ENCODE measurements around the gene IGFN1.
A peak's percentile ranks its signal among the peaks of the same experiment; 100 is the strongest.

The IGFN1 gene

DNA sequence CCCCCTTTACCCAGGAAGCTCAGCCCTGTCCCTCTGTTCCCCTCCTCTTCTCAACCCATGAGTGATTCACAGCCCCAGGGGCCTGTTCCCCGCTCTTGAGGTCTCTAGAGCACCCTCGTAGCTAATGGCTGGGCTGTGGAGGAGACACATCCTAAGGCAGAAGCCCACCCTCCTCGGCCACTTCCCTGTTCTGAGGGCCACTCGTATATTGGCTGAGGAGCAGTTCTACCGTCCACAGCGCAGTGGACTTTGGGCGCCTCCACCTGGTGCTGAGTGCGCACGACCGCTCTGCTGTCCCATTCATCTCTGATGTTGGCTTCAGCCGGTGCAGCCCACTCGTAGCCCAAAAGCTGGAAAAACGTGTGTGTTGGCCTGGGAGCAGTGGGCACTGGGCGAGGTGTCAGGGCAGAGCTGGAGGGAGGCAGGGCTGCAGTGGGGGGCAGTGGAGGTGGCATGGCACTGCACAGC lies 68.2 kb downstream of the IGFN1 start:
- TF ChIP-seq, protein P1, sequence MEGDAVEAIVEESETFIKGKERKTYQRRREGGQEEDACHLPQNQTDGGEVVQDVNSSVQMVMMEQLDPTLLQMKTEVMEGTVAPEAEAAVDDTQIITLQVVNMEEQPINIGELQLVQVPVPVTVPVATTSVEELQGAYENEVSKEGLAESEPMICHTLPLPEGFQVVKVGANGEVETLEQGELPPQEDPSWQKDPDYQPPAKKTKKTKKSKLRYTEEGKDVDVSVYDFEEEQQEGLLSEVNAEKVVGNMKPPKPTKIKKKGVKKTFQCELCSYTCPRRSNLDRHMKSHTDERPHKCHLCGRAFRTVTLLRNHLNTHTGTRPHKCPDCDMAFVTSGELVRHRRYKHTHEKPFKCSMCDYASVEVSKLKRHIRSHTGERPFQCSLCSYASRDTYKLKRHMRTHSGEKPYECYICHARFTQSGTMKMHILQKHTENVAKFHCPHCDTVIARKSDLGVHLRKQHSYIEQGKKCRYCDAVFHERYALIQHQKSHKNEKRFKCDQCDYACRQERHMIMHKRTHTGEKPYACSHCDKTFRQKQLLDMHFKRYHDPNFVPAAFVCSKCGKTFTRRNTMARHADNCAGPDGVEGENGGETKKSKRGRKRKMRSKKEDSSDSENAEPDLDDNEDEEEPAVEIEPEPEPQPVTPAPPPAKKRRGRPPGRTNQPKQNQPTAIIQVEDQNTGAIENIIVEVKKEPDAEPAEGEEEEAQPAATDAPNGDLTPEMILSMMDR (IDR thresholded peaks at IDR 0.05; ENCODE audit: insufficient read depth, low read depth, low read length, missing control alignments) = no peak
- DNase-seq (ENCODE audit: low read depth) = no peak

GRCh38 chr1:201259476-201260235 lies 69.0 kb downstream of the IGFN1 start:
- TF ChIP-seq, protein P1 (IDR thresholded peaks at IDR 0.05; ENCODE audit: insufficient read depth, low read depth, low read length, missing control alignments) = peak; percentile 24
- peak; percentile 89 for DNase-seq (ENCODE audit: low read depth)
- peak overlapping the region; percentile 9 for H3K4me3 ChIP-seq (ENCODE audit: low read length)

More for the DNA sequence above, 68.2 kb downstream of the IGFN1 start:
- no peak overlapping the region for H3K4me3 ChIP-seq (ENCODE audit: low read length)

GRCh38 chr1:201260236-201260590 lies 69.6 kb downstream of the IGFN1 start:
- TF ChIP-seq, protein P1 (IDR thresholded peaks at IDR 0.05; ENCODE audit: insufficient read depth, low read depth, low read length, missing control alignments) = no peak
- peak; percentile 40 for DNase-seq (ENCODE audit: low read depth)
- H3K4me3 ChIP-seq (ENCODE audit: low read length) = peak overlapping the region; percentile 9

DNA sequence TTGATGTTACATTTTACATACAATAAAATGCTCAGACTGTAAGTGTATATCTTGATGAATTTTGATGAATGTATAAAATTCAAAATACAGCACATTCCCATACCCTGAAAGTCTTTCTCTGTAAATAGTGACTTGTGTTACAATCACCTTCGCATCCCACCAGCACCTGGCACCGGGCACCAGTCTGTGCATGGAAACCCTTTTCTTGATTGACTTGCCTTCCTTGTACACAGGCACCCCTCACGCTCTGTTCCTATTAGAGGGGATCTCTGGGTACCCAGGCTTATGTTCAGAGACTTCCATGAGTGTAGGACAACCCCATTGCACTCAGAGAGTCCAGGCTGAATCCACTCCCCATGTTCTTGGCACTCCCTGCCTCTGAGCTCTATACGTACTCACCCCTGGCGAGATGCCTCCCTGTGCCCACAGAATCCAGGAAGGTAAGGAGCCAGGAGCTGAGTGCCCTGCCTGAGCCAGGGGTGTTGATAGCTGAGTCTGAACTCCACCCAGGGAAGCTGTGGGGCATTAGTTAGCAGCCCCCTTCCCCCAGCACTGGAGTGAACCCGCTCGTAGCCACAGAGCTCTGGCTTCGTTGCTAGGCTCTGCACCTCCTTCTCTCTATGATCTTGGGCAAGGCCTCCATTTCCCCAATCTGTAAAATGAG lies 70.2 kb downstream of the IGFN1 start:
- TF ChIP-seq, protein P1 (IDR thresholded peaks at IDR 0.05; ENCODE audit: insufficient read depth, low read depth, low read length, missing control alignments) = no peak
- DNase-seq (ENCODE audit: low read depth) = peak; percentile 58
- no peak overlapping the region for H3K4me3 ChIP-seq (ENCODE audit: low read length)

GRCh38 chr1:201261771-201262547 lies 71.3 kb downstream of the IGFN1 start:
- TF ChIP-seq, protein P1 (IDR thresholded peaks at IDR 0.05; ENCODE audit: insufficient read depth, low read depth, low read length, missing control alignments) = no peak
- peak; percentile 84 for DNase-seq (ENCODE audit: low read depth)
- H3K4me3 ChIP-seq (ENCODE audit: low read length) = no peak overlapping the region

DNA sequence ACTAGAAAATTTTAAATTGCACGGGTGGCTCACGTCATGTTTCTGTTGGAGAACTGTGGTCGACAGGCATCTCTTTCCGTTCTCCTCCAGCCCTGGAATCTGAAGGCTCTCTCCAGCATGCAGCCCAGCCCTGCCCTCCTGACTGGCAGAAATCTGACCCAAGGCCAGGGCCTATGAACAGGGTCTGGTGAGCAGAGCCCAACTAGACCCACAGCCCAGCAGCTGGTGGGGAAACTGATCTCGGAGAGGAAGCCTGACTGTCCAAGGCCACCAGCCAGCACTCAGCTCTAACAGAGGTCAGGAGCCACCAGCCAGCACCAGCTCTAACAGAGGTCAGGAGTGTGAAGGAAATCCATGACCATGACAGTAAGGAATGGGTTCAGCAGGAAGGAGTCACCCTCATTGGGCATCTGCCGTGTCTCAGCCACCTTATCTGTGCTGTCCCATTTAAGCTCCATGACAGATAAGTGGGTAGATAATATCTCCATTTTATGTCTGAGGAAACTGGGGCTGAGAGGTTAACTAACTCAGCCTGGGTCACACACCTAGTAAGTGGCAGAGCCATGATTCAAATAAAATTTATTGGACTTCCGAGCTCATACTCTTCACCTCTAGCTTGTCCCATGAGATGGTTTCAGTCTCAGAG lies 72.5 kb downstream of the IGFN1 start:
- no peak for DNase-seq (ENCODE audit: low read depth)
- TF ChIP-seq, protein P1 (IDR thresholded peaks at IDR 0.05; ENCODE audit: insufficient read depth, low read depth, low read length, missing control alignments) = no peak
- H3K4me3 ChIP-seq (ENCODE audit: low read length) = no peak overlapping the region
